HG02870 (cell line): ENCODE results near the gene GLIS1.

Experiments
- ATAC-seq: cut with Tn5 transposase; IDR thresholded peaks from one replicate; pipeline ENCODE4 v1.9.1; 2021; ENCODE audit warnings: mild to moderate bottlenecking, moderate library complexity; ENCODE audit not compliant: unreplicated experiment

Gene GLIS1

GRCh38 chr1:53719469-53719868 lies 19.5 kb downstream of the GLIS1 start:
- no peak for ATAC-seq

- no peak for ATAC-seq
Measured at GRCh38 chr1:53718443-53718842, 20.5 kb downstream of the GLIS1 start.

- no peak for ATAC-seq
Measured at GRCh38 chr1:53717025-53717804, 21.7 kb downstream of the GLIS1 start.

GRCh38 chr1:53716150-53716549 lies 22.8 kb downstream of the GLIS1 start:
- ATAC-seq: no peak

GRCh38 chr1:53715478-53715877 lies 23.5 kb downstream of the GLIS1 start:
- ATAC-seq: no peak

GRCh38 chr1:53712276-53712675 lies 26.7 kb downstream of the GLIS1 start:
- ATAC-seq: no peak

GRCh38 chr1:53710584-53710983 lies 28.4 kb downstream of the GLIS1 start:
- ATAC-seq: no peak

GRCh38 chr1:53708687-53709086 lies 30.3 kb downstream of the GLIS1 start:
- no peak for ATAC-seq

GRCh38 chr1:53706356-53706755 lies 32.6 kb downstream of the GLIS1 start:
- no peak for ATAC-seq

GRCh38 chr1:53705446-53706096 lies 33.4 kb downstream of the GLIS1 start:
- no peak for ATAC-seq

GRCh38 chr1:53704804-53705445 lies 34.0 kb downstream of the GLIS1 start:
- no peak for ATAC-seq

GRCh38 chr1:53704304-53704703 lies 34.7 kb downstream of the GLIS1 start:
- no peak for ATAC-seq

- ATAC-seq: no peak
Measured at GRCh38 chr1:53703174-53703573, 35.8 kb downstream of the GLIS1 start.

GRCh38 chr1:53702341-53702740 lies 36.6 kb downstream of the GLIS1 start:
- ATAC-seq: no peak

GRCh38 chr1:53700776-53701175 lies 38.2 kb downstream of the GLIS1 start:
- no peak for ATAC-seq

GRCh38 chr1:53699981-53700380 lies 39.0 kb downstream of the GLIS1 start:
- ATAC-seq: no peak

GRCh38 chr1:53698384-53698980 lies 40.5 kb downstream of the GLIS1 start:
- no peak for ATAC-seq

GRCh38 chr1:53697721-53698383 lies 41.1 kb downstream of the GLIS1 start:
- no peak for ATAC-seq

- no peak for ATAC-seq
Measured at GRCh38 chr1:53696990-53697389, 42.0 kb downstream of the GLIS1 start.

- ATAC-seq: no peak
Measured at GRCh38 chr1:53696571-53696970, 42.4 kb downstream of the GLIS1 start.

GRCh38 chr1:53696051-53696450 lies 42.9 kb downstream of the GLIS1 start:
- ATAC-seq: no peak
